Skeletal muscle tissue (tissue), 4 donors: ENCODE measurements around the gene KPNA2. TPM values are rescaled to one million over a fixed set of nuclear protein-coding genes. Genes with fewer than 3 reads are reported as not detected.
"Not testable (repeated sequence)": the region's sequence is repeated elsewhere in the genome, so short reads cannot be mapped to it uniquely, and the experiment has no call there.

Experiments
- H3K27ac ChIP-seq: one replicate; pipeline ENCODE4 v1.7.0; 2013; ENCODE audit warnings: mild to moderate bottlenecking, low read depth, low read length, inconsistent platforms
- H3K27me3 ChIP-seq, 3 donors: one replicate each; pipeline ENCODE4 v1.7.0; 2013; ENCODE audit warnings: low read length in 3 of 3; ENCODE audit not compliant: control insufficient read depth in 3 of 3, insufficient read depth in 3 of 3
- H3K36me3 ChIP-seq, 3 donors: one replicate each; pipeline ENCODE4 v1.7.0; 2013; ENCODE audit warnings: low read length in 3 of 3; ENCODE audit not compliant: control insufficient read depth in 3 of 3, insufficient read depth in 3 of 3
- H3K4me1 ChIP-seq, 3 donors: one replicate each; pipeline ENCODE4 v1.7.0; 2013; ENCODE audit warnings: low read length in 3 of 3, mild to moderate bottlenecking in 3 of 3; ENCODE audit not compliant: control insufficient read depth in 3 of 3, insufficient read depth in 3 of 3
- H3K4me3 ChIP-seq, 3 donors: one replicate each; pipeline ENCODE4 v1.7.0; 2013; ENCODE audit warnings: low read length in 3 of 3
- H3K9ac ChIP-seq, 3 donors: one replicate each; pipeline ENCODE4 v1.7.0; 2013; ENCODE audit warnings: low read length in 3 of 3, mild to moderate bottlenecking in 3 of 3, moderate library complexity in 2 of 3, low read depth in 1 of 3
- H3K9me3 ChIP-seq, 3 donors: one replicate each; pipeline ENCODE4 v1.7.0; 2013; ENCODE audit warnings: low read length in 3 of 3; ENCODE audit not compliant: control insufficient read depth in 3 of 3
- total RNA-seq: library from RNA; depleted of rRNA; stranded (reverse); fragments of >200 nt; gene quantifications from one replicate; pipeline ENCODE4 v1.2.3, GENCODE V29; 2014
- donor health status: Osteomylitis.

Gene KPNA2
- total RNA-seq, 1 donor from 2014 or later: 31.3 TPM

DNA sequence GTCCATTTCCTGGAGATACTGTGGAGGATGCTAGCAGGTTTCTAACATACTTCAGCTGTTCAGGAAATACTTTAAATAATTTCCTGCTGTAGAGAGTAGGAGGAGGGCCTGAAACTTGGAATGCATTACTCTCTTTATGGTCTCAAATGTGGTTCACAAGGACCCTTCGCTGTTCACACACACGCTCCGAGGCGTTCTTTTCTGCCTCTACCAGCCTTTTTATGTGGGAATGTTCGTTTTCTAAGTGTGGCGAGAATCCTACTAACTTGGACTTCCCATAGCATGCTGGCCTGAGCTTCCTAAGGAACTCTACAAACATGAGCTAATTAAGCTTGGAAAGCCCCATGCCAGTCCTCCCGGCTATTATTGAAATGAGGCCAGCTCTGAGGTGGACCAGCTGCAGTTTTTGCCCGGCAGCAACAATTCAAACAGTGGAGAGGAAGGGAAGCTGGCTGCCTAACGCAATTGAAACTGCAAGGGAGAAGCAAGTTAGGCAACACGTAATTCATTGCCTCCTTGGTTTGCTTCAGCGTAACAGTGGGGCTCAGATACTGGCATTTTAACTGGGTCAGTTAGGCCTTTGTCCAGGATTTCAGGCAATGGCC is 18.9 kb downstream of the KPNA2 start:
- no peak overlapping the region for H3K9ac ChIP-seq
- H3K4me3 ChIP-seq: no peak overlapping the region
- H3K9me3 ChIP-seq: no peaks in the 10 kb centered on the region
- no peaks in the 10 kb centered on the region for H3K27me3 ChIP-seq
- no peak overlapping the region for H3K27ac ChIP-seq
- no peaks in the 10 kb centered on the region for H3K36me3 ChIP-seq
- peaks cover 0 to 4% (median 0%) of the 10 kb centered on the region in 3 donors for H3K4me1 ChIP-seq

DNA sequence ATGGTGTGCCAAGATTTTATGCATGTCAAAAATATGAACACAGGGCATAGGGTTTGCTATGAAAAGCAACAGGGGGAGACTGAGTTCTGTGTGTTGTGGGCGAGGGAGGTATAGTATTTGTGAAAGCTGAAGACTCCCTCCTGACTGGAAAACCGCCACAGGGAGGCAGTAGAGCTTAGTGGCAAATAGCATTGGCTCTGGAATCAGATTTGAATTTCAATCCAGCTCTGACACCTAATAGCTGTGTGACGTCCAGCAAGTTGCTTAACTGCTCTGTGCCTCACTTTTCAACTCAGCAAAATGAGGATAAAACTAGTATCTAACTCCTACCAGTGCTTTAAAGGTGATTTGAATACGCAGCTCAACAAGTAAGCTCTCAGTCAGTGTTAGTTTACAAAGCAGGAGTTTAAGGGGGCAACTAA is 22.0 kb downstream of the KPNA2 start:
- Histone ChIP-seq H3K9ac (no peak overlapping the region), H3K27me3 (no peaks in the 10 kb centered on the region), H3K4me3 (no peak overlapping the region), H3K36me3 (no peaks in the 10 kb centered on the region), H3K9me3 (no peaks in the 10 kb centered on the region), H3K4me1 (peaks cover 0 to 4% (median 0%) of the 10 kb centered on the region in 3 donors), H3K27ac (no peak overlapping the region)

GRCh38 chr17:68060336-68060735 is 24.8 kb downstream of the KPNA2 start:
- Histone ChIP-seq H3K36me3 (no peaks in the 10 kb centered on the region), H3K4me1 (no peaks in the 10 kb centered on the region), H3K27ac (no peak overlapping the region), H3K9me3 (no peaks in the 10 kb centered on the region), H3K27me3 (no peaks in the 10 kb centered on the region), H3K9ac (no peak overlapping the region), H3K4me3 (no peak overlapping the region)

DNA sequence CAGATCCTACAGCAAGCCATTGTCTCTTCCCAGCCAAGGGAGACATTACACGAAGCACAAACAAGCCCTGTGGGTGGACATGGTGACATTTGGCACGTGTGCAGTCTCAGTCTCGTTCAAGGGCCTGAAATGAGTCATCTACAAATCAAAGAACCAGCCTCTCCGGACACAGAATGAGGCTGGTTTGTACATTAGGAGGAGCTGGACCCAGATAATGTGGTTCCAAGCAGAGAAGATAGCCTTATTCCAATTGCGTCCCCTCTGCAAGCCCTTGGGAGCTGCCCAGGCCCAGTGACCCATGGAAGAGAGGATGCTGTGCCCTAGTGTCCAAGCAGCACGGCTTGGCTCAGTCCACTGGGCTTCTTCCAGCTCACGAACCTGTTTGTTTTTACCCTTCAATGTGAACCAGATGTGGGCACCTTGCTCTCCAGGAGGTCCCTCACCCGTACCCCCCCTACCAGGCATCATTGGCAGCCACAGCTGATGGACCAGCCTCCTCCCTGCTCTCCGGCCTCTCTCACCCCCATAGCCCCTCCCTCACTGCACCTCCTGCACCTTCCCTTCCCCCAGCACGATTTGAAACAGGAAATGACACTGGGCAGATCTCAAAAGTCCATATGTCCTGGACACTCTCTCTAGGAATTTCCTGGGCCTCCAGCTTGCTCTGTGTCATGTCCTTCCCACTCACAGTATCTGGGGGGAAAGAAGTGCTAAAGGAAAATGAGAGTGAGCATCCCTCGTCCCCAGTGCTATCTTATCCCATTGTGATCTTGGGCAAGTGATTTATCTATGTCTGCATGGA is 26.2 kb downstream of the KPNA2 start:
- H3K27me3 ChIP-seq: no peaks in the 10 kb centered on the region
- no peaks in the 10 kb centered on the region for H3K4me1 ChIP-seq
- H3K27ac ChIP-seq: no peak overlapping the region
- no peak overlapping the region for H3K4me3 ChIP-seq
- H3K36me3 ChIP-seq: no peaks in the 10 kb centered on the region
- no peaks in the 10 kb centered on the region for H3K9me3 ChIP-seq
- no peak overlapping the region for H3K9ac ChIP-seq

DNA sequence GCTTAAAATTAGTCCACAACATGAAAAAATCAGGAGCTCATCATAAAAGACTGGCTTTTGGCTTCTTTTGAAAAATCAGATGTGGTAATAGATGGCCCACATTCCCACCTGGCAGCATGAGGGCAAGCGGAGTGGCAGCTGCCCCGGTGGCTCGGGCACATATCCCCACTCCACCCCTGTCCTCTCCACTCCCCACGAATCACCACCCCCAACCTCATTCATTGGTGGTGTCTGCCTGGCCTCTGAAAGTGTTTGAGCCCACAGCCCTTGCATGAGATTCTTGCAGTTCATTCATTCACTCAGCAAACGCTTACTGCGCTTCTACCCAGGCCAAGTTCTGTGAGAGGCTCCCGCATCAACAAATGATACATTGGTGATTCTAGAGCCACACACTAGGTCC is 29.8 kb downstream of the KPNA2 start:
- not testable (repeated sequence) for H3K9ac ChIP-seq, H3K27me3 ChIP-seq, H3K36me3 ChIP-seq, H3K9me3 ChIP-seq, H3K4me1 ChIP-seq, H3K4me3 ChIP-seq, H3K27ac ChIP-seq

GRCh38 chr17:68068512-68068911 is 33.0 kb downstream of the KPNA2 start:
- not testable (repeated sequence) for H3K9ac ChIP-seq, H3K36me3 ChIP-seq, H3K27ac ChIP-seq, H3K9me3 ChIP-seq, H3K4me3 ChIP-seq, H3K27me3 ChIP-seq, H3K4me1 ChIP-seq

DNA sequence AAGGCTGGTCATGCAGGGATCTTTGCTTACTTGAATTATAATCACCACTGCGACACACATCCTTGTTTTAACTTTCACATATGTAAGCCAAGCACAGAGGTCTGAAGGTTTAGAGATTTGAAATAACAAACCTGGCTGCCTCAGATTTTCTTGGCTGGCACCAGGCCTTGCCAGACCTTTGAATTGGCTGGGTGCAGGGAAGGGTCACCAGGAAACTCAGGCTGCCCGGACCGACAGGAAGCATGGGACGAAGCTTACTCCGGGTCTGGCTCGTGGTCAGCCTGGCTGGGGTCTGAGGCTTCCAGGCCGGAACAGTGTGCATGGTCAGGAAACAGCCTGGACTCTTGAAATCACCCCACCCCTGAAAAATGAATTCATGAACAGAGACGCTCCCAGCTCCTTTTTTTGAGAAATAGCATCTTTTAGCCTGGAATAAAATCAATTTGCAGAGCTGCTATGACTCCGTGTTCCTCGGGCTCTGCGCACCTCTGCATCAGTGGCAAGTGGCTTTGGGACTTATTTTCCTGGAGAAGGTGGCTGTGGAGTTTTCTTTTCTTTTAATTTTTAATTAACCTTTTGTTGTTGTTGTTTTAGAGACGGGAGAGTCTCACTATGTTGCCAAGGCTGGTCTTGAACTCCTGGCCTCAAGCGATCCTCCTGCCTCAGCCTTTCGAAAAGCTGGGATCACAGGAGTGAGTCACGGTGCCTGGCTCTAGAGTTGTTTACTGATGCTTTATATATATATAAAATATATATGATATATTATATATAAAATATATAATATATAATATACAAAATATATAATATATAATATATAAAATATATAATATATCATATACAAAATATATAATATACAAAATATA is 35.3 kb downstream of the KPNA2 start:
- not testable (repeated sequence) for H3K9ac ChIP-seq, H3K4me1 ChIP-seq, H3K27me3 ChIP-seq, H3K36me3 ChIP-seq, H3K27ac ChIP-seq, H3K4me3 ChIP-seq, H3K9me3 ChIP-seq

GRCh38 chr17:68074279-68074678 is 38.7 kb downstream of the KPNA2 start:
- H3K27ac ChIP-seq: no peak overlapping the region
- no peaks in the 10 kb centered on the region for H3K9me3 ChIP-seq
- H3K4me3 ChIP-seq: no peak overlapping the region
- no peaks in the 10 kb centered on the region for H3K36me3 ChIP-seq
- no peaks in the 10 kb centered on the region for H3K27me3 ChIP-seq
- no peaks in the 10 kb centered on the region for H3K4me1 ChIP-seq
- no peak overlapping the region for H3K9ac ChIP-seq

DNA sequence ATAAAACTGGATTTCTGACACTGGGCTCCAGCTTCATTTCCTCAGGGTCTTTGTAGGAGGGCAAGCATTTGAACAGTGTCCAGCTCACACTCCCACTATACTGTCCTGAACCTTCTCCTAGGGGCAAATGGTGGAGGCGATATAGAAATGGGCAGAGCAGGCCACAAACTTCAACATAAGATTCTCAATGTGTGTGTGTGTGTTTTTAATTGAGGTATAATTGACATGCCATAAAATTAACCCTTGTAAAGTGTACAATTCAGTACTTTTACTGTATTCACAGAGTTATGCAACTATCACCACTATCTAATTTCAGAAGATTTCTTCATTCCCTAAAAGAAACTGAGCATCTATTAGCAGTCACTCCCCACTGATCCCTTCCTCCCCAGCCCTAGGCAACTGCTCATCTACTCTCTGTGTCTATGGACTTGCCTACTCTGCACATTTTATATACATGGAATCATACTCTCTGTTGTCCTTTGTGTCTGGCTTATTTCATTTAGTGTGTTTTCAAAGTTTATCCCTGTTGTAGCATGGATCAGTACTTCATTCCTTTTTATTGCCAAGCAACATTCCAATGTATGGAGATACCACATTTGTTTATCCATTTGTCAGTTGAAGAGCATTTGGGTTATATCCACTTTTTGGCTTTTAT is 40.5 kb downstream of the KPNA2 start:
- not testable (repeated sequence) for H3K4me1 ChIP-seq, H3K27me3 ChIP-seq, H3K4me3 ChIP-seq, H3K27ac ChIP-seq, H3K36me3 ChIP-seq, H3K9ac ChIP-seq, H3K9me3 ChIP-seq
